ENCODE measurements around the gene CIPC.

Gene CIPC

GRCh38 chr14:77133720-77134338, 35.8 kb downstream of the CIPC start:
- in situ Hi-C loops (cut with HindIII; ENCODE audit: low sequenced_read_pairs), result no loop called here
- no peak overlapping the region for H3K4me3 ChIP-seq (ENCODE audit: low read depth, low read length)
- peak; percentile 44 for DNase-seq (ENCODE audit: low read depth)
- no peak for TF ChIP-seq CTCF (IDR thresholded peaks at IDR 0.05; ENCODE audit: low read depth, low read length, missing control alignments)

DNA sequence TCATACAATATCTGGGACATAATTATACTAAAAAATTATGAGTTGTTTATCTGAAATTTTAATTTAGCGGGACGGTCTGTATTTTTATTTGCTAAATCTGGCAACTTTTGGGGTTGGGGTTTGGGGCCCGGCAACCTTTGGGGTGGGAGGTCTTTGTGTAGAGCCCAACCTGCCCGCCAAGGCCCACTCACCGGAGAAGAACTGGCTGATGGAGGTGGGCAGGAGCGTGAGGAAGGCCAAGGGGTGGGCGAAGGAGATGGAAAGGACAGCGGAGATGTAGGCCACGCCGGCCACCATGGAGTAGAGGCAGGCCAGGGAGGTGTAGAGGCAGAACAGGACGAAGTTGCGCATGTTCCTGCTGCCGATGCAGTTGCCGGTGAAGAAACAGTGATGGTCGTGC, 41.0 kb downstream of the CIPC start:
- in situ Hi-C loops (cut with HindIII; ENCODE audit: low sequenced_read_pairs), result no loop called here
- no peak for DNase-seq (ENCODE audit: low read depth)
- TF ChIP-seq CTCF (IDR thresholded peaks at IDR 0.05; ENCODE audit: low read depth, low read length, missing control alignments), result no peak
- no peak overlapping the region for H3K4me3 ChIP-seq (ENCODE audit: low read depth, low read length)

DNA sequence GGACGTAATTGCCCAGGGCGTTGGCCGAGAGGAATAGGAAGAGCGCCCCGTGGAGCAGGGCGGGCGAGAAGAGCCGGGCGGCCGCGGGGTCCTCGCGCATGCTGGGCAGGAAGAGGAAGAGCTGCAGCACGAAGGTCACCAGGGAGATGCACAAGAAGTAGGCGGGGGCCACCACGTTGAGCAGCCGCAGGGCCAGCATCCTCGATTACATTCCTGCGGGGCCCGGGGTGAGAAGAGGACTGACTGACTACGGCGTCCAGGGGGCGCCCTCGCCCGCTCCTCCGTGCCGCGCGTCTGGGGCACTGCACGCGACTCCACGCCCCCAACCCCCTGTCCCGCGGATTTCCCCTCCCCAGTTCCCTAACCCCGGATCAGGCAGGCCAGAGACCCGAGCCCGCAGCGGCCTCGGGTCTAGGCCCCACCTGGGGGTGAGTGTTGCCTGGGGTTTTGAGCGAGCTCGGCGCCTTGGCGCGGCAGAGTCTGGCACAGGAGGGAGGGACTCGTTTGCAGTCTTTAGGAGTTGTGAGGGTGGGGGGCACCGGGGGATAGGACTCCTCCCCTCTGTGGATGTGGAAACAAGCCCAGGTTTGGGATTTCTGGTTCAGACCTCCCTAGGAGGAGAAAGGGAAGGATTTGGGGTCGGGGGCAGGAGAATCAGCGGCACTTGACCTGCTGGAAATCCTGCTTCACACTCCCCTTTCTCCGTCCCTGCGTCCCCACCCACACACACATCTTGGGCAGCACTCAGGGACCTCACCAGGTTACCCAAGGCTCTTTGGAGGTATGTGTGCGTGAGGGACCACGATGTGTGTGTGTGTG, 41.7 kb downstream of the CIPC start:
- H3K4me3 ChIP-seq (ENCODE audit: low read depth, low read length), result peak overlapping the region; percentile 9
- in situ Hi-C loops (cut with HindIII; ENCODE audit: low sequenced_read_pairs), result no loop called here
- no peak for DNase-seq (ENCODE audit: low read depth)
- peak; percentile 54 for TF ChIP-seq CTCF (IDR thresholded peaks at IDR 0.05; ENCODE audit: low read depth, low read length, missing control alignments)

DNA sequence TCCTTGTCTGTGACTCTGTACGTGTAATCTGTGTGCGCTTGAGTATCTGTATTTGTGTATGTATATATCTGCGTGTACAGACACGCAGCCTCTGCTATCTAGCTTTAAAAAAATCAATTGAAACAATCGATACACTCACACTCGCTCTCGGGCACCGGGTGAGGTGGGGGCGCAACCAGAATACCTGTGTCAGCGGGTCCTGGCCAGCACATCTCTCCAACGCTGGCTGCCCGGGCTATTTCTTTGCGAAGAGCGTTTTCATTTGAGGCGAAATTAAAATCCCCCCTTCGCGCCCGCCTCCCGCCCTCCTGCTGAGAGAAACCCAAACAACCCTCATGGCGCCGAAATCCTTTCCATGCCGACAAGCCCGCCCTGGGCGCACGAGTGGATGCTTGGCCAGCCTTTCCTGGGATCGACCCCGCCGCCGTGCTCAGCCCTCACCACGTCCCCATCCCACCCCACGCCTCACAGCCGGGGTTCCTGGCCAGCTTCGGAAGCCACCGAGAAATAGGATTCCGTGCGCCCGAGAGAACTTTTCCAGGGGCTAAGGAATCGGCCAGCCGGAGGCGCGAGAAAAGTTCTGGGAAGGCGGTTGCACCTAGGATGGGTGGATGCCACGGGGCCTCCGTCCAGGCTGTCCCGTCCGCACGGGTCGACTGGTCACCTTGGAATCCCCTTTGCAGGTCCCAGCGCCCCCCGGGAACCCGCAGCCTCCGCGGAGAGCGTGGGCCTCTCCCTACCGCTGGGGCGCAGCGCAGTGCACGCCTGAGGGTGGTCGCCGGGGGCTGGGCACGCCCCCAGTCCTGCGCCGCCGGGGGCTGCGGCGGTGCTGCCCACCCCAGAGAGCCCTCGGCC, 42.5 kb downstream of the CIPC start:
- H3K4me3 ChIP-seq (ENCODE audit: low read depth, low read length), result peak overlapping the region; percentile 31
- no peak for DNase-seq (ENCODE audit: low read depth)
- TF ChIP-seq CTCF (IDR thresholded peaks at IDR 0.05; ENCODE audit: low read depth, low read length, missing control alignments), result no peak
- in situ Hi-C loops (cut with HindIII; ENCODE audit: low sequenced_read_pairs), result no loop called here

GRCh38 chr14:77141214-77142004, 43.4 kb downstream of the CIPC start, which contains the start of gene ZDHHC22:
Gene ZDHHC22 (minus strand): TSS chr14:77141791. CDS start chr14:77139738, 2,053 bp downstream.
- H3K4me3 ChIP-seq (ENCODE audit: low read depth, low read length), result peak within 1 kb of the TSS; percentile 31
- no peak for DNase-seq (ENCODE audit: low read depth)
- in situ Hi-C loops (cut with HindIII; ENCODE audit: low sequenced_read_pairs), result no loop called here
- TF ChIP-seq CTCF (IDR thresholded peaks at IDR 0.05; ENCODE audit: low read depth, low read length, missing control alignments), result peak; percentile 38
